Measurements from ENCODE around the gene SMAD9.

Gene SMAD9

GRCh38 chr13:36919833-36920615, at the start of gene SMAD9:
Gene SMAD9, minus strand, starts transcription at chr13:36920238. Its CDS starts 40,549 bp downstream, at chr13:36879689.
- DNase-seq = no peak

GRCh38 chr13:36966404-36966803, 46.4 kb upstream of the SMAD9 start:
- no peak for DNase-seq

- no peak for DNase-seq
Measured at GRCh38 chr13:36965767-36966166, 45.7 kb upstream of the SMAD9 start.

- DNase-seq = no peak
Measured at GRCh38 chr13:36959456-36960116, 39.5 kb upstream of the SMAD9 start.

- DNase-seq = no peak
Measured at GRCh38 chr13:36954542-36954941, 34.5 kb upstream of the SMAD9 start.

GRCh38 chr13:36950920-36951319, 30.9 kb upstream of the SMAD9 start:
- DNase-seq = no peak

GRCh38 chr13:36950330-36950729, 30.3 kb upstream of the SMAD9 start:
- no peak for DNase-seq

GRCh38 chr13:36945078-36945477, 25.0 kb upstream of the SMAD9 start:
- DNase-seq = no peak

GRCh38 chr13:36925603-36926002, 5.6 kb upstream of the SMAD9 start:
- DNase-seq = no peak

- no peak for DNase-seq
Measured at GRCh38 chr13:36924001-36924400, 4.0 kb upstream of the SMAD9 start.

- no peak for DNase-seq
Measured at GRCh38 chr13:36921631-36922301, 1.7 kb upstream of the SMAD9 start.

GRCh38 chr13:36920616-36921185, 663 bp upstream of the SMAD9 start:
- no peak for DNase-seq

- no peak for DNase-seq
Measured at GRCh38 chr13:36919171-36919832, 736 bp downstream of the SMAD9 start.

GRCh38 chr13:36918246-36919131, 1.5 kb downstream of the SMAD9 start:
- DNase-seq = no peak

GRCh38 chr13:36917311-36917710, 2.7 kb downstream of the SMAD9 start:
- no peak for DNase-seq

- no peak for DNase-seq
Measured at GRCh38 chr13:36915896-36916640, 4.0 kb downstream of the SMAD9 start.

GRCh38 chr13:36915106-36915505, 4.9 kb downstream of the SMAD9 start:
- DNase-seq = no peak

- no peak for DNase-seq
Measured at GRCh38 chr13:36914648-36915047, 5.4 kb downstream of the SMAD9 start.

GRCh38 chr13:36913463-36913862, 6.6 kb downstream of the SMAD9 start:
- DNase-seq = no peak

- DNase-seq = no peak
Measured at GRCh38 chr13:36912973-36913372, 7.1 kb downstream of the SMAD9 start.

GRCh38 chr13:36912369-36912768, 7.7 kb downstream of the SMAD9 start:
- DNase-seq = no peak
